GM23338 (cell line): Measurements from ENCODE around the gene ANKRD11.

ENCODE experiments used
- CREB1 ChIP-seq: fragments of 250-450 bp; sonication (Bioruptor Pico); IDR thresholded peaks from 2 replicates; pipeline ENCODE4 v1.5.0; 2020; ENCODE audit warnings: low read depth, mild to moderate bottlenecking, moderate library complexity
- CTCF ChIP-seq, 2 experiments: fragments of 200-600 bp in 1 of 2; sonication (generic) in 1 of 2; conservative IDR thresholded peaks; 2 replicates each; pipeline versions ENCODE4 v1.5.1 to v1.6.1; 2016 to 2017; ENCODE audit warnings: antibody characterized with exemption in 2 of 2, low read depth in 2 of 2, mild to moderate bottlenecking in 2 of 2, moderate library complexity in 1 of 2
- EZH2 ChIP-seq: fragments of 200-600 bp; sonication (generic); IDR thresholded peaks from one replicate; pipeline ENCODE4 v1.8.0; 2017; ENCODE audit warnings: antibody characterized with exemption, mild to moderate bottlenecking, low read depth; ENCODE audit not compliant: unreplicated experiment
- POLR2AphosphoS5 ChIP-seq: IDR thresholded peaks from 2 replicates; pipeline ENCODE4 v1.6.1; 2016; ENCODE audit warnings: antibody characterized with exemption, low read depth
- TF ChIP-seq, protein P1 (sequence below): IDR thresholded peaks from one replicate; pipeline ENCODE4 v1.6.1; 2018; ENCODE audit warnings: antibody characterized with exemption; ENCODE audit not compliant: unreplicated experiment

DNA sequence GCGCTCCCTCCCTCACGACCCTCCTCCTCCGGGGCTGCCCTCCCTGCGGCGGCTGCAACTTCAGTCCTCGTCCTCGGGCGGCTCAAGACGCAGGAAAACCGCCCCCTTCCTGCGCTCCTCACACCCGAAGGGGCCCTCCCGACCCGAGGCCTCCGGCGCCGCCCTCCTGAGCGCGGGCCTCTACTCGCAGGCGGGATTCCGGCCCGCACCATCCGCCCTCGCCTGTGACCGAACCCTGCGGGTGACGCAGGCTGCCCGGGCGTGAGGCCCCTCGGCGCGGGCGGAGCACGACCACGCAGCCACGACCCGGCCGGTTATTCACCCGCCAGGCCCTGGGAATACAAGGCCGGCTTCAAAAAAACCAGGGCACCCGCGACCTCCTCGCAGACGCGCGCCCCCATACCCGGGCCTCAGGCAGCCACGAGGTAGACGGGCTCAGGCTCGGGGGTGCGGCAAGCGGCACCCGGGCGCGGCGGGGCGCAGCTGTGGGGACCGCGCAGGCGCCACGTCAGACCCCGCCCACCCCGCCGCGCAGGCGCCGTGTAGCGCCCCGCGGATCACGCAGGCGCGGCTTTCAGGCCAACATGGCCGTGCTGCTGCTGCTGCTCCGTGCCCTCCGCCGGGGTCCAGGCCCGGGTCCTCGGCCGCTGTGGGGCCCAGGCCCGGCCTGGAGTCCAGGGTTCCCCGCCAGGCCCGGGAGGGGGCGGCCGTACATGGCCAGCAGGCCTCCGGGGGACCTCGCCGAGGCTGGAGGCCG, 17.7 kb upstream of the ANKRD11 start, which contains the start of gene SPG7:
- TF ChIP-seq CTCF (conservative IDR thresholded peaks at IDR 0.05; ENCODE audit: low read depth in 2 of 2) = no peak
- TF ChIP-seq, protein P1, sequence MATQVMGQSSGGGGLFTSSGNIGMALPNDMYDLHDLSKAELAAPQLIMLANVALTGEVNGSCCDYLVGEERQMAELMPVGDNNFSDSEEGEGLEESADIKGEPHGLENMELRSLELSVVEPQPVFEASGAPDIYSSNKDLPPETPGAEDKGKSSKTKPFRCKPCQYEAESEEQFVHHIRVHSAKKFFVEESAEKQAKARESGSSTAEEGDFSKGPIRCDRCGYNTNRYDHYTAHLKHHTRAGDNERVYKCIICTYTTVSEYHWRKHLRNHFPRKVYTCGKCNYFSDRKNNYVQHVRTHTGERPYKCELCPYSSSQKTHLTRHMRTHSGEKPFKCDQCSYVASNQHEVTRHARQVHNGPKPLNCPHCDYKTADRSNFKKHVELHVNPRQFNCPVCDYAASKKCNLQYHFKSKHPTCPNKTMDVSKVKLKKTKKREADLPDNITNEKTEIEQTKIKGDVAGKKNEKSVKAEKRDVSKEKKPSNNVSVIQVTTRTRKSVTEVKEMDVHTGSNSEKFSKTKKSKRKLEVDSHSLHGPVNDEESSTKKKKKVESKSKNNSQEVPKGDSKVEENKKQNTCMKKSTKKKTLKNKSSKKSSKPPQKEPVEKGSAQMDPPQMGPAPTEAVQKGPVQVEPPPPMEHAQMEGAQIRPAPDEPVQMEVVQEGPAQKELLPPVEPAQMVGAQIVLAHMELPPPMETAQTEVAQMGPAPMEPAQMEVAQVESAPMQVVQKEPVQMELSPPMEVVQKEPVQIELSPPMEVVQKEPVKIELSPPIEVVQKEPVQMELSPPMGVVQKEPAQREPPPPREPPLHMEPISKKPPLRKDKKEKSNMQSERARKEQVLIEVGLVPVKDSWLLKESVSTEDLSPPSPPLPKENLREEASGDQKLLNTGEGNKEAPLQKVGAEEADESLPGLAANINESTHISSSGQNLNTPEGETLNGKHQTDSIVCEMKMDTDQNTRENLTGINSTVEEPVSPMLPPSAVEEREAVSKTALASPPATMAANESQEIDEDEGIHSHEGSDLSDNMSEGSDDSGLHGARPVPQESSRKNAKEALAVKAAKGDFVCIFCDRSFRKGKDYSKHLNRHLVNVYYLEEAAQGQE = no peak
- TF ChIP-seq POLR2AphosphoS5 = peak; percentile 86
- TF ChIP-seq EZH2 = no peak
- peak; percentile 46; the same call in 1 of the 2 replicates for TF ChIP-seq CREB1 (CRISPR knock-in tag)
